Panc1 (cell line): ENCODE measurements around the gene CHSY3. TPM values are rescaled to one million over a fixed set of nuclear protein-coding genes. Genes with fewer than 3 reads are reported as not detected.

ENCODE experiments used
- ATAC-seq: fragments of 200-7000 bp; cut with Tn5 transposase; 2 replicates; pipeline ENCODE4 v1.9.1; 2020; ENCODE audit warnings: mild to moderate bottlenecking, moderate library complexity
- BruUV-seq: library from RNA; stranded (reverse); fragments of 400-500 nt; replicated peaks from 2 replicates; lab custom pipeline; 2021; lab: Mats Ljungman, UMichigan
- CTCF ChIA-PET: fragments of 300-600 bp; sonication (Branson Sonifier 250); formaldehyde crosslinking; loops from one replicate; lab custom pipeline; 2022; ENCODE audit warnings: antibody characterized with exemption; lab: Charles Lee
- POLR2A ChIA-PET: fragments of 300-600 bp; sonication (Branson Sonifier 250); formaldehyde crosslinking; loops from one replicate; lab custom pipeline; 2022; ENCODE audit warnings: antibody characterized with exemption; lab: Charles Lee
- DNase-seq: peaks from one replicate; pipeline ENCODE4 v3.0.0-alpha.2; 2010; ENCODE audit warnings: low read depth, low spot score
- H3K27ac ChIP-seq: 2 replicates; pipeline ENCODE4 v1.5.1; 2011; ENCODE audit warnings: mild to moderate bottlenecking, low read length, inconsistent platforms
- H3K27me3 ChIP-seq: fragments of 200-500 bp; sonication (Bioruptor generic); 2 replicates; pipeline ENCODE4 v1.6.0; 2014; ENCODE audit warnings: low read length, inconsistent platforms; ENCODE audit not compliant: control insufficient read depth, insufficient read depth
- H3K36me3 ChIP-seq: fragments of 200-500 bp; sonication (Bioruptor generic); 2 replicates; pipeline ENCODE4 v1.5.1; 2014; ENCODE audit warnings: inconsistent platforms, mild to moderate bottlenecking, low read length, moderate library complexity; ENCODE audit not compliant: control insufficient read depth, insufficient read depth
- H3K4me1 ChIP-seq: 2 replicates; pipeline ENCODE4 v1.5.1; 2011; ENCODE audit warnings: inconsistent platforms, mild to moderate bottlenecking, low read length, moderate library complexity; ENCODE audit not compliant: control insufficient read depth, insufficient read depth
- H3K4me3 ChIP-seq, 2 experiments: 2 replicates each; pipeline ENCODE4 v1.5.1; 2011 to 2012; ENCODE audit warnings: low read depth in 2 of 2, low read length in 2 of 2, mild to moderate bottlenecking in 2 of 2, inconsistent platforms in 1 of 2, moderate library complexity in 1 of 2
- H3K9me3 ChIP-seq: fragments of 200-500 bp; sonication (Bioruptor generic); 2 replicates; pipeline ENCODE4 v1.5.1; 2014; ENCODE audit warnings: low read depth, mild to moderate bottlenecking, inconsistent platforms, low read length, moderate library complexity; ENCODE audit not compliant: control insufficient read depth, insufficient read depth
- POLR2AphosphoS5 ChIP-seq: IDR thresholded peaks from 2 replicates; pipeline ENCODE4 v1.6.1; 2012; ENCODE audit warnings: mild to moderate bottlenecking, low read depth, low read length, moderate library complexity
- SIN3A ChIP-seq: IDR thresholded peaks from 2 replicates; pipeline ENCODE4 v1.6.1; 2012; ENCODE audit warnings: low read depth, mild to moderate bottlenecking, low read length, moderate library complexity, borderline replicate concordance; ENCODE audit not compliant: insufficient read depth
- TCF7L2 ChIP-seq: IDR thresholded peaks from 2 replicates; pipeline ENCODE4 v1.6.1; 2011; ENCODE audit warnings: mild to moderate bottlenecking, low read depth, low read length, inconsistent platforms
- in situ Hi-C: cut with HindIII; loops from 2 replicates; pipeline ENCODE4 v1.10.0; 2016; ENCODE audit warnings: low sequenced_read_pairs, low pct_unique_long_range_greater_than_20kb
- intact Hi-C: fragments of 100-400 bp; cut with micrococcal nuclease; formaldehyde crosslinking; loops from one replicate; pipeline ENCODE4 v1.10.0; 2022; ENCODE audit not compliant: unreplicated experiment
- total RNA-seq: library from RNA; stranded (reverse); gene quantifications from one replicate; pipeline ENCODE4 v1.2.1, GENCODE V29; 2021; ENCODE audit not compliant: unreplicated experiment
- TF ChIP-seq, protein P1 (sequence below), 2 experiments: IDR thresholded peaks; 2 replicates each; pipeline ENCODE4 v1.6.1; 2011 to 2012; ENCODE audit warnings: low read depth in 2 of 2, control low read depth in 1 of 2, low read length in 1 of 2, mild to moderate bottlenecking in 1 of 2, moderate library complexity in 1 of 2; ENCODE audit not compliant: insufficient read depth in 1 of 2
- TF ChIP-seq, protein P2 (sequence below): fragments of 450-650 bp; IDR thresholded peaks from 2 replicates; pipeline ENCODE4 v1.5.1; 2017; ENCODE audit warnings: mild to moderate bottlenecking

The CHSY3 gene
- total RNA-seq, 1 experiment from 2014 or later = not detected

- in situ Hi-C loops (no loop called here), intact Hi-C loops (no loop called here)
- CTCF ChIA-PET = no interaction called here
- no peaks in the 10 kb centered on the region for H3K9me3 ChIP-seq
- H3K4me1 ChIP-seq = no peaks in the 10 kb centered on the region
- H3K27me3 ChIP-seq = 0 out of 2 replicates have a peak, but pooled peaks cover 2% of the 10 kb centered on the region
- TF ChIP-seq, protein P1, sequence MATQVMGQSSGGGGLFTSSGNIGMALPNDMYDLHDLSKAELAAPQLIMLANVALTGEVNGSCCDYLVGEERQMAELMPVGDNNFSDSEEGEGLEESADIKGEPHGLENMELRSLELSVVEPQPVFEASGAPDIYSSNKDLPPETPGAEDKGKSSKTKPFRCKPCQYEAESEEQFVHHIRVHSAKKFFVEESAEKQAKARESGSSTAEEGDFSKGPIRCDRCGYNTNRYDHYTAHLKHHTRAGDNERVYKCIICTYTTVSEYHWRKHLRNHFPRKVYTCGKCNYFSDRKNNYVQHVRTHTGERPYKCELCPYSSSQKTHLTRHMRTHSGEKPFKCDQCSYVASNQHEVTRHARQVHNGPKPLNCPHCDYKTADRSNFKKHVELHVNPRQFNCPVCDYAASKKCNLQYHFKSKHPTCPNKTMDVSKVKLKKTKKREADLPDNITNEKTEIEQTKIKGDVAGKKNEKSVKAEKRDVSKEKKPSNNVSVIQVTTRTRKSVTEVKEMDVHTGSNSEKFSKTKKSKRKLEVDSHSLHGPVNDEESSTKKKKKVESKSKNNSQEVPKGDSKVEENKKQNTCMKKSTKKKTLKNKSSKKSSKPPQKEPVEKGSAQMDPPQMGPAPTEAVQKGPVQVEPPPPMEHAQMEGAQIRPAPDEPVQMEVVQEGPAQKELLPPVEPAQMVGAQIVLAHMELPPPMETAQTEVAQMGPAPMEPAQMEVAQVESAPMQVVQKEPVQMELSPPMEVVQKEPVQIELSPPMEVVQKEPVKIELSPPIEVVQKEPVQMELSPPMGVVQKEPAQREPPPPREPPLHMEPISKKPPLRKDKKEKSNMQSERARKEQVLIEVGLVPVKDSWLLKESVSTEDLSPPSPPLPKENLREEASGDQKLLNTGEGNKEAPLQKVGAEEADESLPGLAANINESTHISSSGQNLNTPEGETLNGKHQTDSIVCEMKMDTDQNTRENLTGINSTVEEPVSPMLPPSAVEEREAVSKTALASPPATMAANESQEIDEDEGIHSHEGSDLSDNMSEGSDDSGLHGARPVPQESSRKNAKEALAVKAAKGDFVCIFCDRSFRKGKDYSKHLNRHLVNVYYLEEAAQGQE (IDR thresholded peaks at IDR 0.05; ENCODE audit: insufficient read depth in 1 of 2, low read depth in 2 of 2, low read length in 1 of 2) = no peak
- no peak overlapping the region for H3K4me3 ChIP-seq
- no TSS peak for BruUV-seq
- no peak for DNase-seq
- no peak overlapping the region for H3K27ac ChIP-seq
- POLR2A ChIA-PET = no interaction called here
- no peaks in the 10 kb centered on the region for H3K36me3 ChIP-seq
- ATAC-seq = no peak
Observed at GRCh38 chr5:129857116-129857515, 47.1 kb upstream of the CHSY3 start.

- ATAC-seq (no peak), DNase-seq (no peak)
- Histone ChIP-seq H3K27me3 (no peaks in the 10 kb centered on the region), H3K27ac (no peak overlapping the region), H3K4me1 (no peaks in the 10 kb centered on the region), H3K4me3 (no peak overlapping the region), H3K36me3 (no peaks in the 10 kb centered on the region), H3K9me3 (no peaks in the 10 kb centered on the region)
- intact Hi-C loops (no loop called here), in situ Hi-C loops (no loop called here)
- no TSS peak for BruUV-seq
- CTCF ChIA-PET = no interaction called here
- TF ChIP-seq, protein P2, sequence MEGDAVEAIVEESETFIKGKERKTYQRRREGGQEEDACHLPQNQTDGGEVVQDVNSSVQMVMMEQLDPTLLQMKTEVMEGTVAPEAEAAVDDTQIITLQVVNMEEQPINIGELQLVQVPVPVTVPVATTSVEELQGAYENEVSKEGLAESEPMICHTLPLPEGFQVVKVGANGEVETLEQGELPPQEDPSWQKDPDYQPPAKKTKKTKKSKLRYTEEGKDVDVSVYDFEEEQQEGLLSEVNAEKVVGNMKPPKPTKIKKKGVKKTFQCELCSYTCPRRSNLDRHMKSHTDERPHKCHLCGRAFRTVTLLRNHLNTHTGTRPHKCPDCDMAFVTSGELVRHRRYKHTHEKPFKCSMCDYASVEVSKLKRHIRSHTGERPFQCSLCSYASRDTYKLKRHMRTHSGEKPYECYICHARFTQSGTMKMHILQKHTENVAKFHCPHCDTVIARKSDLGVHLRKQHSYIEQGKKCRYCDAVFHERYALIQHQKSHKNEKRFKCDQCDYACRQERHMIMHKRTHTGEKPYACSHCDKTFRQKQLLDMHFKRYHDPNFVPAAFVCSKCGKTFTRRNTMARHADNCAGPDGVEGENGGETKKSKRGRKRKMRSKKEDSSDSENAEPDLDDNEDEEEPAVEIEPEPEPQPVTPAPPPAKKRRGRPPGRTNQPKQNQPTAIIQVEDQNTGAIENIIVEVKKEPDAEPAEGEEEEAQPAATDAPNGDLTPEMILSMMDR = no peak
- TF ChIP-seq SIN3A = no peak
- TF ChIP-seq, protein P1 (IDR thresholded peaks at IDR 0.05; ENCODE audit: insufficient read depth in 1 of 2, low read depth in 2 of 2, low read length in 1 of 2) = no peak
- TF ChIP-seq TCF7L2 = no peak
- TF ChIP-seq POLR2AphosphoS5 = no peak
- POLR2A ChIA-PET = no interaction called here
Observed at GRCh38 chr5:129858131-129858675, 46.1 kb upstream of the CHSY3 start.
